NCI-H146 treated with DMSO at 0.1 percent for 48 hours (cell line): ENCODE data around the gene TBL2.
"Not testable (repeated sequence)": the region's sequence is repeated elsewhere in the genome, so short reads cannot be mapped to it uniquely, and the experiment has no call there.

Experiments used
- DNase-seq: peaks from one replicate; lab custom pipeline; 2025; ENCODE audit not compliant: unreplicated experiment; lab: John Stamatoyannopoulos, UW

The TBL2 gene

GRCh38 chr7:73570977-73571376 is 7.4 kb downstream of the TBL2 start:
- no peak for DNase-seq

DNA sequence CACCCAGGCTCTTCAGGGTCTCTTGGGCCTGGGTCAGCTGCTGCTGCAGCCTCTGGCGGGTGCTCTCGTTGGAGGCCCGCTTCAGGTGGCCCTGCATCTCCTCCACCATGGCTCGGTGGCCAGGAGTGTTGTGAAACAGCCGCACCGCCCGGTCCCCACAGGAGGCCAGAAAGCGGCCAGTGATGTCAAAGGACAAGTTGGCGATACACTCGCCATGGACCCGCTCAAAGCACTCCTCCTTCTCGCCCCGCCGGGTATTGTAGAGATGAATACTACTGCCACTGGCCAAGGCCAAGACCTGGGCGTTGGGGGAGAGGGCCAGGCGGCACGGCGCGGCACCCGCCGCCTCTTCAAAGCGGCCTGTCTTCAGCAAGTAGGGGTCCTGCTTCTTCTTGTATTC is 7.9 kb downstream of the TBL2 start:
- no peak for DNase-seq

DNA sequence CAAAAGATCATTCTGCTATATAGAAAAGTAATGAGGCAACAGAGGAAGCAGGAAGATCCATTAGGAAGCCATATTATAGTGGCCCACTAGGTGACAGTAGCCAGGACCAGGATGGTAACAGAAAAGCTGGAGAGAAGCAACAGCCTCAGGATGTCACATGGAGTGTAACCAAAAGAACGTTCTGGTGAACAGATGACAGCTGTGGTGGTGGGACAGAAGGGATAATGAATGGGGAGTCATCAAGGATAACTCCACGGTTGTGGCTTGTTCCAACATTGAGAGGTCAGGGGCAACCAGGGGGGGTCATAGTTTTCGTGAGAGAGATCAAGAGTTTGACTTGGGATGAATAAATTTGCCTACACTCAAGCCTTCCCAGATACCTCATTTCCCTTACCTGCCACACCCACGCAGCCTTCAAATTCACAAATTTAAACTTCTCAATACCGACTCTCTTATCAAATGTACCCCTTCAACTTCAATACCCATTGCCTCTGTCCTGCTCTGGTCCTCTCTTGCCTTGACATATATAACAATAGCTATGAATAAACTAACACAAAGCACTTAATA is 9.3 kb downstream of the TBL2 start:
- no peak for DNase-seq

DNA sequence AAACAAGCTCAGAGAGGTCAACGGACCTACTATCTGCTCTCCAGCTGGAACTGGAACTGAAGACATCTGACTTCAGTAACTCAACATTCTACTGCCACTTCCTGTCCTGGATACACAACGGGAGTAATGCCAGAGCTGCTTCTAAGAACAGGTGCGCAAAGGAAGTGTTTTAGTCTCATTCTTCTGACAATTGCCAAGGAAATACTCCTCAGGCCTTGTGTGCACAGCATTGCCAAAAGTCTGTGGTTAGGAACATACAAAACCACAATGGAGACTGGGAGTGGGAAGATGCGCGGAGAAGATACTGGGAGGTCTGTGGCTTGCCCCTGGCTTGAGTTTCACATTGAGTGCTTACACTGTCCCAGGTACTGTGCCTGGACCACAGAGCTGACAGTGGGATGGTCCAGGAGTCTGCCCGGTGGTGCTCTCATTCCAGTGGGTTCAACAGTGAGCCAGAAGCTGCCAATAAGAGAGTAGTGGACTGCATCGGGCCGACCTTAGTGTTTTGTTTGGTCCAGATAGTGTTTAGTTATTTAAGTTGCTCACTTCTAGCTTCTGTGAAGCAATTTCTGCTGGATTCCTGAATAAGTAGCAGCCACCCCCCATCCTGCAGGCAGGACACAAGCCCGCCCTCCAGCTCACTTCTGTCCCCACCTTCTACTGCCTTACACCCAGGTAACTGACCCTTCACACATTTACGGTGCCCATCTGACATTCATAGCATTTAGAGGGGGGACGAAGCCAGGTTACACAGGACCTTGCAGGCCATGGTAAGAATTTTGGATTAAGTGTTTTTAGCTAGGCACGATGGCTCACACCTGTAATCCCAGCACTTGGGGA is 10.3 kb downstream of the TBL2 start:
- no peak for DNase-seq

DNA sequence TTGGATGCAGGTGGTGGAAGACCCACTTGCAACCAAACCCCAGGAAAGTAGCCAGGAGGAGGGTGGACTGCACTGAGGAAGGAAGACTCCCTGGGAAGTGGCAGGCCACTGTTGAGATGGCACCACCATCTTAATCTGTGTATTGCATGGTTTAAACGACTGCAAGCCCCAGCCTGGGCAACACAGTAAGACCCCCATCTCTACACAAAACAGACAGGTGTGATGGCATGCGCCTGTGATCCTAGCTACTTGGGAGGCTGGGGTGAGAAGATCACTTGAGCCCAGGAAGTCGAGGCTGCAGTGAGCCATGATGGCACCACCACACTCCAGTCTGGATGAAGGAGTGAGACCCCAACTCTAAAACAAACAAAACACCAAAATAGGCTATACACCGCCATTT is 11.2 kb downstream of the TBL2 start:
- DNase-seq: no peak

DNA sequence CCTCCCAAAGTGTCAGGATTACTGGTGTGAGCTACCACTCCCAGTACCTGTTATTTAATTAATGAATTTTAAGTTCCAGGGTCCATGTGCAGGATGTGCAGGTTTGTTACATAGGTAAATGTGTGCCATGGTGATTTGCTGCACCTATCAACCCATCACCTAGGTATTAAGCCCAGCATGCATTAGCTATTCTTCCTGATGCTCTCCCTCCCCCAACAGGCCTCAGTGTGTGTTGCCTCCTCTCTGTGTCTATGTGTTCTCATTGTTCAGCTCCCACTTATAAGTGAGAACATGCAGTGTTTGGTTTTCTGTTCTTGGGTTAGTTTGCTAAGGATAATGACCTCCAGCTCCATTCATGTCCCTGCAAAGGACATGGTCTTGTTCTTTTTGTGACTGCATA is 11.9 kb downstream of the TBL2 start:
- not testable (repeated sequence) for DNase-seq

DNA sequence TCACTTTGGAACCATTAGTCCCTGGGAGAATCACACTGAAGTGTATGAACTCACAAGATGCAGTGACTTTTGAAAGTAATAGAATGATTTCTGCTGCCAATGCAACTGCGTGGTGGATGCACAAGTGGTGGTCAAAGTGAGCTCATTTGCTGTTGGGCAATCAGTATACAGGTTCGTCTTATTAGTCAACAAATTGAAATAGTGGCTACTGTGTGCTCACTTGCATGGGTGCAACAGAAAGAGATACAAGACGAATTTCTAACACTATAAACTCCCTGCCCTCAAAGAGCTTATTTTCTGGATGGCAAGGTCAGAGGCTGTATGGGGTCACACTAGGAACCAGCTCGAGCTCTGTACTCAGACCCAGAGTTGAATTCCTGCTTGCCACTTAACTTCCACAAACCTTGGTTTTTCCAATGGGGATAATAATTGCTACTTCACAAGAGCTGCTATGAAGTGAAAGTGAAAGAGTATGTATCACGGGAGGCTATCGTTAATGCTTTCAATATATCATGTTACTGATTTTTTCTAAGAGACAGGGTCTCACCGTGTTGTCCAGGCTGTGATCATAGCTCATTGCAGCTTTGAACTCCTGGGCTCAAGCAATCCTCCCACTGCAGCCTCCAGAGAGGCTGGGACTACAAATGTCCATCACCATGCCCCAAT is 12.6 kb downstream of the TBL2 start:
- DNase-seq: no peak

- DNase-seq: no peak
These were observed 18.1 kb downstream of the TBL2 start for GRCh38 chr7:73560109-73560835.

DNA sequence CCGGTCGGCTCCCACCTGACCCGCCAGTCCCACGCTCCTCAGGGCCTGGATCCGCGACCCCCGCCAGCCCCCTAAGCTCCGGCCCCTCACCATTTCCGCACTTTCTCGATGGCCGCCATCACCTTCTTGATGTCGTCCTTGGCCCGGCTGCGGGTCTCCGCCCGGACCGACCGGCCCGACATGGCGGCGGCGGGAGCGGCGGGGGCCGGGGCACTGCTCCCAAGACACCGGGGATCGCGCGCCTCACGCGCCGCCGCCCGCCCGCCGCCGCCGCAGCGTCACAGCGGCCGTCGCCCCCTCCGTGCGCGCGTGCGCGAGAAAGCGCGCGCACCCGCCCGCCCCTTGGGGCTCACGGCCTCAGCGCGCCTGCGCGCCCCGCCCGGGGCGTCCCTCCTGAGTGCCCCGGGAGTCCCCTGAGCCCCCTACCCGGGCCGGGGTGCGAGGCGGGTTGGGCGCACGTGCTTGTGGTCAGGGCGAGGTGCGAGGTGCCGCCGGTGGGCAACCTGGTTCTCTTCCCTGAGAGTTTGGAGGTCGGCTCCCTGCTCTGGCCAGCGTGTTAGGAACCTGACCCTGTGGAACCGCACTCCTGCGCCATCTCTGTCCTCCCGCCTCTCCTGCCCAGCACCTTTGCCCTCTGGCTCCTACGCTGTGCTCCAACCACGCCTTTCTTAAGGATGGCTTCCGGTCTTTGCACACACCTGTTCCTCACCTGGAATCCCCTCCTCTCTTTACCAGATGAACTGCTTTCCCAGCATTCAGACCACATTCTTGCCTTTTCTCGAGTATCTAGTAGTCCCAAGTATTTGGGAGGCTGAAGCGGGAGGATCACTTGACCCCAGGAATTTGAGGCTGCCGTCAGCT is 20.8 kb downstream of the TBL2 start, which contains the start of gene BCL7B:
BCL7B (minus strand) TSS at position 294 of the 861 bp plus-strand sequence; CDS start at position 182, 112 bp downstream.
- peak; percentile 29 for DNase-seq

DNA sequence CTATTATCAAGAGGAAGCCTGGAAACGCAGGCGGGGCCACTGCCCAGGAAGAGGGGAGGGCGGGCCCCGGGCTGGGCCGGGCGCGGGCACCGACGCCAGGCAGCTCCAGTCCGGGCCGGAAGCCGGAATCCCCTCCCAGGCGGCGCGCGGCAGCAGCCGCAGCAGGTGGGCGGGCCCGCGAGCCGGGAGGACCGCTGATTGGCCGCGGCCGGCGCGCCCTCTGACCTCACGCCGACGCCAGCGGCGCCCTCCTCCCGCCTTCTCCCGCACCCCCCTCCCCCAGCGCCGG is 21.3 kb downstream of the TBL2 start:
- peak; percentile 80 for DNase-seq

DNA sequence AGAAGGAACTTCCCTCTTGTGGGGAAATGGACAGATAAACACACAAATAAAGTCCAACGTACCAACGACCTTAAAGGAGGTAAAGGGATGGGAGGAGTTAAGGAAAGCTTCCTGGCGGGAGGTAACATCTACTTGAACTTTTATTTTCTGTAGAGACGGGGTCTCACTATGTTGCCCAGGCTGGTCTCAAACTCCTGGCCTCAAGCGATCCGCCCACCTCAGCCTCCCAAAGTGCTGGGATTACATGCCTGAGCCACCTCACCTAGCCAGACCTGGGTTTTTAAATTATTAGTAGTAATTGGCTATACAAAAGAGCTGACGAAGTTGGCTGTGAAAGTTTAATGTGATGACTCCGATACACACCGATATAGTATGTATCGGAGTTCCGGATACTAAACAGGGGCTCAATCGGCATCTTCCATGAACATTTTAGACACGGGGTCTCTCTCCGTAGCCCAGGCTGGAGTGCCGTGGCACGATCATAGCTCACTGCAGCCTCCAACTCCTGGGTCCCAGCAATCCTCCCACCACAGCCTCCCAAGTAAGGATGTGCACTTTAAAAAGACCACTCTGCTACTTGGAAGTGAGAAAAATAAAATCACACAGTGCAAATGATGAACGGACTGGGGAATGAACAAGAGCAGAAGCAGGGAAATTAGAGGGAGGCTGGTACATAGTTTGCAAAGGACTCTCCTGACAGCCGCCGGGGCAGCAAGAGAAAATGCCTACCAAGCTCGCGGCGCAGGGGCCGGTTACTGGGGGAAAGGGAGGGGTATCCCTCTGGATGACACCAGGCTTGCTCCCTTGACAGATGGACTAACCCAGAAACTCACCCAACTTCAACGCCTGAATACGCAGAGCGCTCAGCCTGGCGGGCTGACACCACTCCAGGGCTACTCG is 21.9 kb downstream of the TBL2 start:
- no peak for DNase-seq

DNA sequence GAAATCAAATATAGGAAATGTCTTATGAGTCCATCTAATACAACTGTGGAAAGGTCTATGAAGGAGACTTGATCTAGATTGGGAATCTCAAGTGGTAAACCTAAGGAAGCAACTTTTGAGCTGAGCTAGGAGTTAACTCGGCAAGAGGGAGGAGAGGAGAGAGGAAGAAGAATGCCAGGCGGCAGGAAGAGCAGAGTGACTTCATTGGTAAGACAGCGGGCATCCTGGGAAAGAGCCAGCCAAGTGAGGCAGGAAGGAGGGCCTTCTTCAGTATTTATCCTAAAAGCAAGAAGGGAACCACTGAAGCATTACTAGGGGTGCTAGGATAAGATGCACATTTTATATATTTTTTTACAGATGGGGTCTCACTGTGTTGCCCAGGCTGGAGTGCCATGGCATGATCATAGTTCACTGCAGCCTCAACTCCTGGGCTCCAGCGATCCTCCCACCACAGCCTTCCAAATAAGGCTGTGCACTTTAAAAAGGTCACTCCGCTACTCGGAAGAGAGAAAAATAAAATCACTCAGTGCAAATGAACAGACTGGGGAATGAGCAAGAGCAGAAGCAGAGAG is 22.9 kb downstream of the TBL2 start:
- no peak for DNase-seq

DNA sequence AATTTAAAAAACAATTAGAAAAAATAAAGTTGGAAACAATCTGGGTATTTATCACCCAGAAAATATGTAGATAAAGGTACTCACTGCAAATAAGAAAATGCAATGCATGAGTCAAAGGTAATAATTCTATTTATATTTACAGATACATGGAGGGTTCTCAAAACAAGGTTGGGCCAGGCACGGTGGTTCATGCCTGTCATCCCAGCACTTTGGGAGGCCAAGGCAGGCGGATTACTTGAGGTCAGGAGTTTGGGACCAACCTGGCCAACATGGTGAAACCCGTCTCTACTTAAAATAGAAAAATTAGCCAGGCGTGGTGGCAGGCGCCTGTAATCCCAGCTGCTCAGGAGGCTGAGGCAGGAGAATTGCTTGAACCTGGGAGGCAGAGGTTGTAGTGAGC is 28.3 kb downstream of the TBL2 start:
- DNase-seq: not testable (repeated sequence)

DNA sequence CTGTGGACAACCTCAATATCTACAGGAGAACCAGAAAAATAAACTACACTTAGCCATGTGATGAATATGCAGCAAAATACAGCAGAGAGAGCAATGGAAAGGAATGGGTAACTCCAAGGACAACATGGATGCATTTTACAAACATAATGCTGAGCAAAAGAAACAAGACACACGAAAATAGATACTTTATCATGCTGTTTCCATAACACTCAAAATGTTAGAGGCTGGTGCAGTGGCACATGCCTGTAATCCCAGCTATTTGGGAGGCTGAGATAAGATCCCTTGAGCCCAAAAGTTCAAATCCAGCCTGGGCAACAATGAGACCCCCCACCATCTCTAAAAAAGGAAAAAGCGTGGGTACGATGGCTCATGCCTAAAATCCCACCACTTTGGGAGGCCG is 29.2 kb downstream of the TBL2 start:
- DNase-seq: no peak

- DNase-seq: no peak
These were observed 30.5 kb downstream of the TBL2 start for GRCh38 chr7:73547841-73548240.

- no peak for DNase-seq
These were observed 33.7 kb downstream of the TBL2 start for GRCh38 chr7:73544678-73545077.

DNA sequence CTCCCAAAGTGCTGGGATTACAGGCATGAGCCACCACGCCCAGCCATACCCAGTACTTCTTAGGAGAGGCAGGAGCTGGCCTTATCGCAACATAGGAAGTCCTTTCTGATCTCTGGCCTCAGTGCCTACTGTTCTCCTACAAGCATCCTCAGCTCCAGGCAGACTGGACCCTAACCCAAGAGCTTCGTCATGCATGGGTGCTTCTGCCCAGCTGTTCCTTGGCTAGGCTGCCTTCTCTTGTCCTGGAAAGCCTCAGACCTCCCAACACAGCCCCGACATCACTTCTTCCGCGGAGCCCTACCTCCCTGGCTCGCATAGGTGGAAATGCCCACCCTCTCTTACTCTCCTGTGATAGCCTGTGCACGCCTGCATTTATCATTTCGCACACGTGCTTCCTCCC is 36.7 kb downstream of the TBL2 start:
- no peak for DNase-seq

DNA sequence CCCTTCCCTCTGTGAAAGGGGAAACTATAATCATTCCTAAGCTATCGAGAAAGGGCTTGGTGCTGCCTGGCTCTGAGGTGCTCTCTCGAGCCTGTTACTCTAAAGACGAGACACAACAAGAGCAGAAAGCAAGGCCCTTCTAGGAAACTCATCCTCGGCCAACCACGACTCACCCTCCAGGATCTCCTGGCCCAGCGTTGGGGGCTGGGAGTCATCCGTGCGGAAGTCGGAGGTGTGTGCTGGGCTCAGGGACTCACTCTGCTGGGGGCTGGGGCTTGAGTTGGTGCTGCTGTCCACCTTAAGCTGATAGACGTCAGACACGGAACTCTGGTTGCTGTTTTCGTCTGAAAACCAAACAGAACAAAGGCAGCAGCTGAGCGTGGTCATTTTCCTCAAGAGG is 38.7 kb downstream of the TBL2 start:
- DNase-seq: no peak

DNA sequence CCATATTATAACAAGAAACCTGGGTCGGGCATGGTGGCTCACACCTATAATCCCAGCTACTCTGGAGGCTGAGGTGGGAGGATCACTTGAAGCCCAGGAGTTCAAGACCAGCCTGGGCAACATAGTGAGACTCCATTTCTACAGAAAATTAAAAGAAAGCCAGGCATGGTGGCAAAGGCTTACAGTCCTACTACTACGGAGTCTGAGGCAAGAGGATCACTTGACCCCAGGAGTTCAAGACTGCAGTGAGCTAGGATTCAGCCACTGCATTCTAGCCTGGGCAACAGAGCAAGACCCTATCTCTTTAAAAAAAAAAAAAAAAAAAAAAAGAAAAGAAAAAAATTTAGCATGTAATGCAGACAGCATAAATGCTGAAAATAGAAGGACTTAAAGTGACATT is 39.9 kb downstream of the TBL2 start:
- not testable (repeated sequence) for DNase-seq
